ENCODE measurements around the gene PTPN1. TPM values are rescaled to one million over a fixed set of nuclear protein-coding genes. Genes with fewer than 3 reads are reported as not detected.

PTPN1 gene
- total and polyA plus RNA-seq, 4 donors, result 51.4 to 80.4 (median 64.7) TPM

DNA sequence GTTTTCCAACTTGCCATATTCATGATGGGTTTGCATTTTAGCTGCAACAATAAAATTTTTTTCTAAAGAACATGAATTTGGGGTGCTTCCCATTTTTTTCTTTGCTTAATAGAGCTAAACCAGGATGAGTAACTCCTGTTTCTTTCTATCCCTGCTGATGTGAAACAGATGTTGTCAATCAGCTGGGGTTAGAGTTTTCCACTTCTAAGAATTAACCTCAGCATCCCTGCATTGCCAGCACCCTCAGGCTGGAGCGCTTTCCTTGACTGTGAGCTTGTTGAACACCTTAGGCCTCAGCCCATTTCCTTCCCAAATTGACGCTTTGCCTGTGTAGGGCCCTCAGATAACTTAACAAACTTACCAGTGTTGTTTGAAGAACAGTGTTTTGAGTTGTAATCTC lies 74.5 kb downstream of the PTPN1 start:
- Histone ChIP-seq H3K27ac (ENCODE audit: low read depth in 1 of 2, low read length in 1 of 2) (no peak overlapping the region), H3K27me3 (ENCODE audit: control insufficient read depth in 3 of 3, insufficient read depth in 3 of 3, low read length in 2 of 3) (no peaks in the 10 kb centered on the region), H3K4me3 (no peak overlapping the region), H3K4me1 (ENCODE audit: control insufficient read depth in 5 of 5, insufficient read depth in 5 of 5, low read length in 5 of 5) (no peaks in the 10 kb centered on the region), H3K9me3 (ENCODE audit: control insufficient read depth in 4 of 4, insufficient read depth in 3 of 4, low read length in 3 of 4) (no peaks in the 10 kb centered on the region), H3K36me3 (ENCODE audit: control insufficient read depth in 4 of 4, insufficient read depth in 4 of 4, low read length in 4 of 4) (peaks cover 24 to 61% (median 43%) of the 10 kb centered on the region in 4 donors), H3K9ac (ENCODE audit: insufficient read depth in 1 of 2, low read length in 2 of 2) (no peak overlapping the region)
- WGBS, 2 donors, result 65 to 85% methylated on average over 2 of the region's 2 CpGs
- ATAC-seq (ENCODE audit: insufficient read depth, low FRiP score) (no peak), DNase-seq (no peak)
- TF ChIP-seq, protein P1, sequence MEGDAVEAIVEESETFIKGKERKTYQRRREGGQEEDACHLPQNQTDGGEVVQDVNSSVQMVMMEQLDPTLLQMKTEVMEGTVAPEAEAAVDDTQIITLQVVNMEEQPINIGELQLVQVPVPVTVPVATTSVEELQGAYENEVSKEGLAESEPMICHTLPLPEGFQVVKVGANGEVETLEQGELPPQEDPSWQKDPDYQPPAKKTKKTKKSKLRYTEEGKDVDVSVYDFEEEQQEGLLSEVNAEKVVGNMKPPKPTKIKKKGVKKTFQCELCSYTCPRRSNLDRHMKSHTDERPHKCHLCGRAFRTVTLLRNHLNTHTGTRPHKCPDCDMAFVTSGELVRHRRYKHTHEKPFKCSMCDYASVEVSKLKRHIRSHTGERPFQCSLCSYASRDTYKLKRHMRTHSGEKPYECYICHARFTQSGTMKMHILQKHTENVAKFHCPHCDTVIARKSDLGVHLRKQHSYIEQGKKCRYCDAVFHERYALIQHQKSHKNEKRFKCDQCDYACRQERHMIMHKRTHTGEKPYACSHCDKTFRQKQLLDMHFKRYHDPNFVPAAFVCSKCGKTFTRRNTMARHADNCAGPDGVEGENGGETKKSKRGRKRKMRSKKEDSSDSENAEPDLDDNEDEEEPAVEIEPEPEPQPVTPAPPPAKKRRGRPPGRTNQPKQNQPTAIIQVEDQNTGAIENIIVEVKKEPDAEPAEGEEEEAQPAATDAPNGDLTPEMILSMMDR (IDR thresholded peaks at IDR 0.05; ENCODE audit: control extremely low read depth, extremely low read depth), result no peak

DNA sequence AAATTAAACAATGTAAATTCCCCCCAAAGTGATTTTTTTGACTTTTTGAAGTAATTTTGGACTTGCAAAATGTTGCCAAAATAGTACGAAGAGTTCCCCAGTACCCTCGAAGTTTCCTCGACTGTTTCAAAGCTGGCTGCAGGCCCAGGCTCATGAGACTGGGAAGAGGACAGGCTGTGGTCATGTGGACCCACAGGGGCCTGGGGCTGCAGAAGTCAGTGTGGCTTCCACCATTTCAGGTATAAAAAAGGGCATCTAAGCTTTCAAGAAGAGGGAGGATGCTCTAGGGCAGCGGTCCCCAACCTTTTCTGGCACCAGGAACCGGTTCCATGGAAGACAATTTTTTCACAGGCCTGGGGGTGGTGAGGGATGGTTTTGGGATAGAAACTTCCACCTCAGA lies 75.0 kb downstream of the PTPN1 start:
- Histone ChIP-seq H3K9me3 (ENCODE audit: control insufficient read depth in 4 of 4, insufficient read depth in 3 of 4, low read length in 3 of 4) (no peaks in the 10 kb centered on the region), H3K4me3 (no peak overlapping the region), H3K4me1 (ENCODE audit: control insufficient read depth in 5 of 5, insufficient read depth in 5 of 5, low read length in 5 of 5) (no peaks in the 10 kb centered on the region), H3K27me3 (ENCODE audit: control insufficient read depth in 3 of 3, insufficient read depth in 3 of 3, low read length in 2 of 3) (no peaks in the 10 kb centered on the region), H3K27ac (ENCODE audit: low read depth in 1 of 2, low read length in 1 of 2) (no peak overlapping the region), H3K36me3 (ENCODE audit: control insufficient read depth in 4 of 4, insufficient read depth in 4 of 4, low read length in 4 of 4) (peaks cover 24 to 57% (median 42%) of the 10 kb centered on the region in 4 donors), H3K9ac (ENCODE audit: insufficient read depth in 1 of 2, low read length in 2 of 2) (no peak overlapping the region)
- TF ChIP-seq, protein P1 (IDR thresholded peaks at IDR 0.05; ENCODE audit: control extremely low read depth, extremely low read depth), result no peak
- no peak for DNase-seq
- WGBS, 2 donors, result 80 to 81% methylated on average over 5 of the region's 5 CpGs
- ATAC-seq (ENCODE audit: insufficient read depth, low FRiP score), result no peak

DNA sequence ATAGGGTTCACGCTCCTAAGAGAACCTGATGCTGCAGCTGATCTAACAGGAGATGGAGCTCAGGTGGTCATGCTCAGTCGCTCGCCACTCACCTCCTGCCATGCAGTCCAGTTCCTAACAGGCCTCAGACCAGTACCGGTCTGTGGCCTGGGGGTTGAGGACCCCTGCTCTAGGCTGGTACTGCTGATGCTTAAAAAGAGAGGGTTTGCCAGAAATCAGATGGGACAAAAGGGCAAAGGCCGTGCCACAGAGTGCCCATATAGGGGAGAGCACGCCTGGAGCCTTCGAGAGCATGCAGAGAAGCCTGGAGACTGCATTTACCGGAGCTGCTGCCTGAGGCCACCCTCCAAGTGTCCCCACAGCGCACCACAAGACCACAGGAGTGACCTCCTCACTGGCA lies 75.5 kb downstream of the PTPN1 start:
- no peak overlapping the region for H3K27ac ChIP-seq (ENCODE audit: low read depth in 1 of 2, low read length in 1 of 2)
- no peak overlapping the region for H3K9ac ChIP-seq (ENCODE audit: insufficient read depth in 1 of 2, low read length in 2 of 2)
- H3K36me3 ChIP-seq (ENCODE audit: control insufficient read depth in 4 of 4, insufficient read depth in 4 of 4, low read length in 4 of 4), result peaks cover 21 to 54% (median 38%) of the 10 kb centered on the region in 4 donors
- H3K27me3 ChIP-seq (ENCODE audit: control insufficient read depth in 3 of 3, insufficient read depth in 3 of 3, low read length in 2 of 3), result no peaks in the 10 kb centered on the region
- DNase-seq (no peak), ATAC-seq (ENCODE audit: insufficient read depth, low FRiP score) (no peak)
- no peaks in the 10 kb centered on the region for H3K4me1 ChIP-seq (ENCODE audit: control insufficient read depth in 5 of 5, insufficient read depth in 5 of 5, low read length in 5 of 5)
- H3K4me3 ChIP-seq, result no peak overlapping the region
- H3K9me3 ChIP-seq (ENCODE audit: control insufficient read depth in 4 of 4, insufficient read depth in 3 of 4, low read length in 3 of 4), result no peaks in the 10 kb centered on the region
- 96% methylated on average over 9 of the region's 9 CpGs for WGBS, 2 donors
- TF ChIP-seq, protein P1 (IDR thresholded peaks at IDR 0.05; ENCODE audit: control extremely low read depth, extremely low read depth), result no peak

Data from lung (tissue), 12 donors.